Gastrocnemius medialis (tissue), 4 donors: ENCODE data around the gene KCNAB2. TPM values are rescaled to one million over a fixed set of nuclear protein-coding genes. Genes with fewer than 3 reads are reported as not detected.

Experiments used
- ATAC-seq, 2 donors: fragments of 150-250 bp; one replicate each; pipeline ENCODE4 v1.9.1; 2016
- DNase-seq, 2 donors: peaks; one replicate each; pipeline ENCODE4 v3.0.0-alpha.2; 2019
- H3K27ac ChIP-seq, 4 donors: fragments of 200-600 bp; sonication (generic); 1 replicate in 1 of 4; 2 replicates in 3 of 4; pipeline ENCODE4 v1.5.1; 2016 to 2018; ENCODE audit warnings: mild to moderate bottlenecking in 2 of 4, moderate library complexity in 1 of 4
- H3K27me3 ChIP-seq, 3 donors: fragments of 200-600 bp; sonication (generic) in 2 of 3; 1 replicate in 1 of 3; 2 replicates in 2 of 3; pipeline versions ENCODE4 v1.5.1 to v1.6.0; 2016 to 2019; ENCODE audit warnings: mild to moderate bottlenecking in 1 of 3, moderate library complexity in 1 of 3
- H3K36me3 ChIP-seq, 2 donors: fragments of 200-600 bp; sonication (generic) in 1 of 2; one replicate each; pipeline ENCODE4 v1.5.1; 2017 to 2018
- H3K4me1 ChIP-seq, 2 donors: fragments of 200-600 bp; sonication (generic) in 1 of 2; one replicate each; pipeline ENCODE4 v1.5.1; 2016 to 2017; ENCODE audit warnings: mild to moderate bottlenecking in 2 of 2
- H3K4me3 ChIP-seq, 4 donors: fragments of 200-600 bp; sonication (generic) in 3 of 4; 1 replicate in 1 of 4; 2 replicates in 3 of 4; pipeline ENCODE4 v1.5.1; 2016 to 2019; ENCODE audit warnings: mild to moderate bottlenecking in 2 of 4
- H3K9me3 ChIP-seq, 3 donors: fragments of 200-600 bp; sonication (generic) in 2 of 3; 1 replicate in 1 of 3; 2 replicates in 2 of 3; pipeline ENCODE4 v1.5.1; 2016 to 2019
- CTCF ChIP-seq, 5 experiments: fragments of 450-650 bp in 3 of 5; fragments of 200-600 bp in 2 of 5; sonication (generic) in 2 of 5; IDR thresholded peaks in 4 of 5; conservative IDR thresholded peaks in 1 of 5; 1 replicate in 4 of 5; 2 replicates in 1 of 5; pipeline ENCODE4 v1.5.1; 2016 to 2019; ENCODE audit warnings: antibody characterized with exemption in 5 of 5, mild to moderate bottlenecking in 3 of 5, moderate library complexity in 3 of 5
- POLR2A ChIP-seq, 2 donors: fragments of 450-650 bp; IDR thresholded peaks; one replicate each; pipeline ENCODE4 v1.6.1; 2017; ENCODE audit warnings: antibody characterized with exemption in 2 of 2, mild to moderate bottlenecking in 2 of 2, moderate library complexity in 2 of 2
- in situ Hi-C, 4 donors: fragments of 200-750 bp; cut with MboI; loops; one replicate each; pipeline versions ENCODE4 v1.15.0 to v1.8.0; 2017; ENCODE audit warnings: low sequenced_read_pairs in 4 of 4
- intact Hi-C: fragments of 100-400 bp; cut with DNase I; formaldehyde crosslinking; loops from one replicate; pipeline ENCODE4 v1.15.1; 2023; ENCODE audit warnings: low total_unique reads
- total RNA-seq, 4 donors: library from RNA; depleted of rRNA; stranded (reverse); fragments of >200 nt; gene quantifications; one replicate each; pipeline versions ENCODE4 v1.1.0 to v1.2.3, GENCODE V29; 2016

The KCNAB2 gene
- total RNA-seq, 4 donors from 2014 or later, result 2.8 to 7.8 (median 4.5) TPM

GRCh38 chr1:6140413-6140812, 94.7 kb downstream of the KCNAB2 start:
- Histone ChIP-seq H3K27me3 (peaks cover 0 to under 1% (median 0%) of the 10 kb centered on the region in 3 donors), H3K4me3 (no peak overlapping the region), H3K9me3 (no peaks in the 10 kb centered on the region), H3K36me3 (no peaks in the 10 kb centered on the region), H3K27ac (no peak overlapping the region), H3K4me1 (peaks cover 0 to 3% of the 10 kb centered on the region in 2 donors)
- intact Hi-C loops, result no loop called here
- in situ Hi-C loops, result no loop called here
- TF ChIP-seq POLR2A (IDR thresholded peaks at IDR 0.05) (no peak), CTCF (IDR thresholded peaks at IDR 0.05 in 4 of 5, conservative IDR thresholded peaks at IDR 0.05 in 1 of 5) (no peak)
- no peak for ATAC-seq
- no peak for DNase-seq

GRCh38 chr1:6141592-6141991, 95.9 kb downstream of the KCNAB2 start:
- in situ Hi-C loops, result no loop called here
- TF ChIP-seq CTCF (IDR thresholded peaks at IDR 0.05 in 4 of 5, conservative IDR thresholded peaks at IDR 0.05 in 1 of 5) (no peak), POLR2A (IDR thresholded peaks at IDR 0.05) (no peak)

GRCh38 chr1:6142036-6142621, 96.4 kb downstream of the KCNAB2 start:
- peaks cover 3 to 14% (median 6%) of the 10 kb centered on the region in 3 donors for H3K27me3 ChIP-seq
- DNase-seq (no peak), ATAC-seq (no peak)
- H3K9me3 ChIP-seq, result no peaks in the 10 kb centered on the region
- no peak for TF ChIP-seq POLR2A (IDR thresholded peaks at IDR 0.05)
- no peak for TF ChIP-seq CTCF (IDR thresholded peaks at IDR 0.05 in 4 of 5, conservative IDR thresholded peaks at IDR 0.05 in 1 of 5)
- H3K27ac ChIP-seq, result no peak overlapping the region
- peaks cover 0 to 3% of the 10 kb centered on the region in 2 donors for H3K4me1 ChIP-seq
- no peaks in the 10 kb centered on the region for H3K36me3 ChIP-seq
- intact Hi-C loops (no loop called here), in situ Hi-C loops (no loop called here)
- no peak overlapping the region for H3K4me3 ChIP-seq

More at GRCh38 chr1:6141592-6141991, 95.9 kb downstream of the KCNAB2 start:
- DNase-seq (no peak), ATAC-seq (no peak)
- H3K27ac ChIP-seq, result no peak overlapping the region
- H3K9me3 ChIP-seq, result no peaks in the 10 kb centered on the region
- no peak overlapping the region for H3K4me3 ChIP-seq
- peaks cover 0 to 9% (median 2%) of the 10 kb centered on the region in 3 donors for H3K27me3 ChIP-seq
- H3K4me1 ChIP-seq, result peaks cover 0 to 3% of the 10 kb centered on the region in 2 donors
- intact Hi-C loops, result no loop called here
- H3K36me3 ChIP-seq, result no peaks in the 10 kb centered on the region

- TF ChIP-seq CTCF (IDR thresholded peaks at IDR 0.05 in 4 of 5, conservative IDR thresholded peaks at IDR 0.05 in 1 of 5) (no peak), POLR2A (IDR thresholded peaks at IDR 0.05) (no peak)
- ATAC-seq (no peak), DNase-seq (no peak)
- Histone ChIP-seq H3K27me3 (peaks cover 7 to 20% (median 12%) of the 10 kb centered on the region in 3 donors), H3K4me3 (no peak overlapping the region), H3K36me3 (no peaks in the 10 kb centered on the region), H3K9me3 (no peaks in the 10 kb centered on the region), H3K27ac (no peak overlapping the region), H3K4me1 (peaks cover 0 to 3% of the 10 kb centered on the region in 2 donors)
- intact Hi-C loops (no loop called here), in situ Hi-C loops (no loop called here)
Measured at GRCh38 chr1:6142734-6143133, 97.0 kb downstream of the KCNAB2 start.

GRCh38 chr1:6143395-6143794, 97.7 kb downstream of the KCNAB2 start:
- ATAC-seq, result no peak
- intact Hi-C loops, result no loop called here
- no peaks in the 10 kb centered on the region for H3K9me3 ChIP-seq

More at GRCh38 chr1:6143395-6143794, 97.7 kb downstream of the KCNAB2 start:
- DNase-seq, result no peak
- peaks cover 0 to 3% of the 10 kb centered on the region in 2 donors for H3K4me1 ChIP-seq
- TF ChIP-seq CTCF (IDR thresholded peaks at IDR 0.05 in 4 of 5, conservative IDR thresholded peaks at IDR 0.05 in 1 of 5) (no peak), POLR2A (IDR thresholded peaks at IDR 0.05) (no peak)
- no peaks in the 10 kb centered on the region for H3K36me3 ChIP-seq
- no peak overlapping the region for H3K27ac ChIP-seq
- in situ Hi-C loops, result no loop called here
- no peak overlapping the region for H3K4me3 ChIP-seq
- H3K27me3 ChIP-seq, result peaks cover 14 to 27% (median 19%) of the 10 kb centered on the region in 3 donors
